Fibroblast of villous mesenchyme (primary cell): ENCODE measurements around the gene OTOA. TPM values are rescaled to one million over a fixed set of nuclear protein-coding genes. Genes with fewer than 3 reads are reported as not detected.
"Not testable (repeated sequence)": the region's sequence is repeated elsewhere in the genome, so short reads cannot be mapped to it uniquely, and the experiment has no call there.

Experiments
- DNase-seq: peaks from one replicate; pipeline ENCODE4 v3.0.0-alpha.2; 2010; ENCODE audit warnings: low read depth
- H3K4me3 ChIP-seq: 2 replicates; pipeline ENCODE4 v1.5.1; 2011; ENCODE audit warnings: low read depth, mild to moderate bottlenecking, low read length
- CTCF ChIP-seq: IDR thresholded peaks from 2 replicates; pipeline ENCODE4 v1.5.1; 2012; ENCODE audit warnings: low read depth, mild to moderate bottlenecking, low read length; ENCODE audit not compliant: insufficient read depth
- small RNA-seq: library from RNA; depleted of rRNA; stranded (forward); fragments of <200 nt; gene quantifications from one replicate; pipeline ENCODE3, GENCODE V24; 2012
- total RNA-seq: library from RNA; depleted of rRNA; stranded (reverse); fragments of >200 nt; gene quantifications from 2 replicates; pipeline ENCODE4 v1.2.3, GENCODE V29; 2012

The OTOA gene
- total RNA-seq, 1 donor: under 0.01 TPM

- not testable (repeated sequence) for H3K4me3 ChIP-seq, DNase-seq
Observed at GRCh38 chr16:21780525-21780924, 116.8 kb downstream of the OTOA start.

- not testable (repeated sequence) for H3K4me3 ChIP-seq, DNase-seq
Observed at GRCh38 chr16:21790506-21790905, 126.7 kb downstream of the OTOA start.

- DNase-seq, H3K4me3 ChIP-seq: not testable (repeated sequence)
Observed at GRCh38 chr16:21793310-21793709, 129.5 kb downstream of the OTOA start.

GRCh38 chr16:21798601-21799000 is 134.8 kb downstream of the OTOA start:
- H3K4me3 ChIP-seq, DNase-seq: not testable (repeated sequence)

GRCh38 chr16:21801538-21802374 is 138.0 kb downstream of the OTOA start:
- peak; percentile 52 for DNase-seq
- TF ChIP-seq CTCF: peak; percentile 47
- H3K4me3 ChIP-seq: not testable (repeated sequence)

- H3K4me3 ChIP-seq, DNase-seq: not testable (repeated sequence)
Observed at GRCh38 chr16:21802375-21802663, 138.6 kb downstream of the OTOA start.

Small RNA genes lying within 50 kb of the gene (small RNA-seq; reads per million reads assigned to genes)
- 0.75 reads per million for gene RNU6-1005P
- gene RNU6-196P: not detected

Other genes starting within 250 kb of the OTOA start
- 166 and 169 TPM in 2 replicates for gene METTL9, start 64.4 kb upstream of the OTOA start, total RNA-seq
- under 0.01 TPM in 1 of 2 replicates, not detected in the other for gene IGSF6, start 11.4 kb upstream of the OTOA start, total RNA-seq
- 48.8 and 62.8 TPM in 2 replicates for gene NPIPB4, start 193.8 kb downstream of the OTOA start, total RNA-seq